Endothelial cell of umbilical vein (primary cell): ENCODE data around the gene MAGI1. TPM values are rescaled to one million over a fixed set of nuclear protein-coding genes. Genes with fewer than 3 reads are reported as not detected.
A peak's percentile ranks its signal among the peaks of the same experiment; 100 is the strongest.

ENCODE experiments used
- BruUV-seq: library from RNA; stranded (reverse); fragments of 400-500 nt; replicated peaks from 2 replicates; lab custom pipeline; 2021; lab: Mats Ljungman, UMichigan
- CTCF ChIA-PET: fragments of 300-600, 350-600 bp; sonication (Branson Sonifier 250); formaldehyde crosslinking; loops from one replicate; lab custom pipeline; 2021; ENCODE audit warnings: antibody characterized with exemption, inconsistent platforms; lab: Charles Lee
- POLR2A ChIA-PET: fragments of 300-600, 350-600 bp; sonication (Branson Sonifier 250); formaldehyde crosslinking; loops from one replicate; lab custom pipeline; 2021; ENCODE audit warnings: antibody characterized with exemption, inconsistent platforms; lab: Charles Lee
- DNase-seq: peaks from one replicate; pipeline ENCODE4 v3.0.0-alpha.2; 2011; ENCODE audit warnings: low read depth, low spot score
- FAIRE-seq: peaks from 2 replicates; lab custom pipeline; 2011; peaks lifted over from hg19 to GRCh38; lab: Jason Lieb, UNC
- H2AFZ ChIP-seq: 2 replicates; pipeline ENCODE4 v1.6.0; 2012; ENCODE audit warnings: low read depth, low read length, control low read depth, inconsistent platforms
- H3K27ac ChIP-seq: 2 replicates; pipeline ENCODE4 v1.5.1; 2011; ENCODE audit warnings: low read depth, mild to moderate bottlenecking, control low read depth, low read length, moderate library complexity; ENCODE audit not compliant: insufficient read depth
- H3K27me3 ChIP-seq, 2 experiments: 2 replicates each; pipeline versions ENCODE4 v1.6.0 to v1.6.1; 2011; ENCODE audit warnings: low read length in 2 of 2, mixed read lengths in 1 of 2; ENCODE audit not compliant: control insufficient read depth in 2 of 2, insufficient read depth in 2 of 2
- H3K36me3 ChIP-seq, 2 experiments: 2 replicates in 1 of 2; 3 replicates in 1 of 2; pipeline ENCODE4 v1.5.1; 2011; ENCODE audit warnings: low read length in 2 of 2, mild to moderate bottlenecking in 1 of 2, moderate library complexity in 1 of 2; ENCODE audit not compliant: control insufficient read depth in 2 of 2, insufficient read depth in 2 of 2; ENCODE audit errors: extremely low read depth in 1 of 2
- H3K4me1 ChIP-seq: 3 replicates; pipeline ENCODE4 v1.5.1; 2011; ENCODE audit warnings: mild to moderate bottlenecking, low read length; ENCODE audit not compliant: control insufficient read depth, insufficient read depth; ENCODE audit errors: extremely low read depth
- H3K4me2 ChIP-seq: 2 replicates; pipeline ENCODE4 v1.6.1; 2011; ENCODE audit warnings: low read length, control low read depth, mixed read lengths; ENCODE audit not compliant: insufficient read depth
- H3K4me3 ChIP-seq, 3 experiments: fragments of 200-600 bp in 1 of 3; sonication (generic), shearing (Covaris generic) in 1 of 3; replicated peaks in 1 of 3; 2 replicates each; pipeline ENCODE4 v1.5.1; 2011 to 2016; ENCODE audit warnings: control low read depth in 3 of 3, low read length in 3 of 3, mild to moderate bottlenecking in 2 of 3, inconsistent platforms in 1 of 3, low read depth in 1 of 3, moderate library complexity in 1 of 3; ENCODE audit not compliant: insufficient read depth in 1 of 3
- H3K79me2 ChIP-seq: 2 replicates; pipeline ENCODE4 v1.6.0; 2012; ENCODE audit warnings: low read length, inconsistent platforms; ENCODE audit not compliant: control insufficient read depth, insufficient read depth
- H3K9ac ChIP-seq: replicated peaks from 2 replicates; pipeline ENCODE3; 2011; ENCODE audit warnings: low read length, control low read depth; ENCODE audit not compliant: insufficient read depth; ENCODE audit errors: extremely low read depth
- H3K9me1 ChIP-seq: replicated peaks from 3 replicates; pipeline ENCODE4 v1.6.0; 2011; ENCODE audit warnings: mild to moderate bottlenecking, low read length; ENCODE audit not compliant: control insufficient read depth, insufficient read depth; ENCODE audit errors: extremely low read depth
- H3K9me3 ChIP-seq: replicated peaks from 2 replicates; pipeline ENCODE4 v1.5.1; 2012; ENCODE audit warnings: low read length, inconsistent platforms; ENCODE audit not compliant: control insufficient read depth, insufficient read depth
- H4K20me1 ChIP-seq: replicated peaks from 2 replicates; pipeline ENCODE3; 2011; ENCODE audit warnings: mild to moderate bottlenecking, low read length; ENCODE audit not compliant: control insufficient read depth, insufficient read depth; ENCODE audit errors: extremely low read depth
- JUN ChIP-seq: IDR thresholded peaks from 2 replicates; pipeline ENCODE4 v1.6.1; 2011; ENCODE audit warnings: borderline replicate concordance, low read depth; ENCODE audit not compliant: insufficient read length, insufficient read depth
- MYC ChIP-seq: IDR thresholded peaks from one replicate; pipeline ENCODE4 v1.6.1; 2011; ENCODE audit warnings: mild to moderate bottlenecking, low read depth, low read length
- POLR2AphosphoS5 ChIP-seq: IDR thresholded peaks from 2 replicates; pipeline ENCODE4 v1.6.1; 2012; ENCODE audit warnings: low read depth, mild to moderate bottlenecking, control low read depth, low read length, moderate library complexity; ENCODE audit not compliant: insufficient read depth
- dilution Hi-C: fragments of 300-500 bp; cut with MboI; formaldehyde crosslinking; loops from one replicate; pipeline ENCODE4 v1.15.0; 2019; ENCODE audit warnings: low sequenced_read_pairs; ENCODE audit not compliant: extremely low pct_ligation_motif_present
- intact Hi-C: fragments of 100-400 bp; cut with micrococcal nuclease; formaldehyde crosslinking; loops from one replicate; pipeline ENCODE4 v1.10.0; 2022
- polyA plus RNA-seq, 4 experiments: library from polyadenylated mRNA; depleted of rRNA in 3 of 4; stranded (reverse) in 3 of 4; unstranded in 1 of 4; fragments of >200 nt; gene quantifications; 2 replicates each; pipeline versions ENCODE4 v1.2.1 to v1.2.3, GENCODE V29; 2011 to 2012; ENCODE audit warnings: missing spikeins in 1 of 4
- total RNA-seq: library from RNA; stranded (reverse); gene quantifications from 2 replicates; pipeline ENCODE4 v1.2.3, GENCODE V29; 2021
- TF ChIP-seq, protein P1 (sequence below): IDR thresholded peaks from 2 replicates; pipeline ENCODE4 v1.6.1; 2011; ENCODE audit not compliant: insufficient read depth, insufficient read length
- TF ChIP-seq, protein P2 (sequence below), 2 donors: IDR thresholded peaks; 1 replicate in 1 of 2; 2 replicates in 1 of 2; pipeline ENCODE4 v1.5.1; 2011; ENCODE audit warnings: low read length in 2 of 2, mild to moderate bottlenecking in 2 of 2, moderate library complexity in 2 of 2, control low read depth in 1 of 2, inconsistent platforms in 1 of 2, low read depth in 1 of 2; ENCODE audit not compliant: insufficient read depth in 1 of 2; ENCODE audit errors: extremely low read depth in 1 of 2

The MAGI1 gene
- total and polyA plus RNA-seq, 2 donors (not counting 3 experiments of a cell fraction or from before 2014, with no cell fraction given): 10.1 to 47.9 TPM

DNA sequence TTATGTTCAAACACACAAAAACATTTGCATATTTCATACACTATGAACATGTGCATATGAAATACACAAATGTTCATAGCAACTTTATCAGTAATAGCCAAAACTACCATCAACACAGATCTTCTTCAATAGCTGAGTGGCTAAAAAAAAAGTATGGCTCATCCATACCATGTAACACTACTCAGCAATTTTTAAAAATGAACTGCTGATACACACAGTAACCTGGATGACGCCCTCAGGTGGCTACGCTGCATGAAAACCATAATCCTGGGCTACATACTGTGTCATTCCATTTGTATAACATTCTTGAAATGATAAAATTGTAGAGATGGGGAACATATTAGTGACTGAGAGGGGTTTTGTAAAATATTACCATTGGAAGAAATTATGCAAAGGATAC is 243.6 kb downstream of the MAGI1 start:
- Histone ChIP-seq H3K4me3 (no peak overlapping the region), H3K9me1 (no peaks in the 10 kb centered on the region), H3K4me2 (no peak overlapping the region), H4K20me1 (peaks cover 2% of the 10 kb centered on the region), H3K9me3 (no peaks in the 10 kb centered on the region), H3K36me3 (no peaks in the 10 kb centered on the region), H3K27me3 (no peaks in the 10 kb centered on the region), H3K27ac (no peak overlapping the region), H3K9ac (no peak overlapping the region), H3K4me1 (no peaks in the 10 kb centered on the region), H2AFZ (no peak overlapping the region), H3K79me2 (no peaks in the 10 kb centered on the region)
- dilution Hi-C loops: no loop called here
- no peak for TF ChIP-seq POLR2AphosphoS5
- TF ChIP-seq, protein P1, sequence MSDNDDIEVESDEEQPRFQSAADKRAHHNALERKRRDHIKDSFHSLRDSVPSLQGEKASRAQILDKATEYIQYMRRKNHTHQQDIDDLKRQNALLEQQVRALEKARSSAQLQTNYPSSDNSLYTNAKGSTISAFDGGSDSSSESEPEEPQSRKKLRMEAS: no peak
- TF ChIP-seq, protein P2, sequence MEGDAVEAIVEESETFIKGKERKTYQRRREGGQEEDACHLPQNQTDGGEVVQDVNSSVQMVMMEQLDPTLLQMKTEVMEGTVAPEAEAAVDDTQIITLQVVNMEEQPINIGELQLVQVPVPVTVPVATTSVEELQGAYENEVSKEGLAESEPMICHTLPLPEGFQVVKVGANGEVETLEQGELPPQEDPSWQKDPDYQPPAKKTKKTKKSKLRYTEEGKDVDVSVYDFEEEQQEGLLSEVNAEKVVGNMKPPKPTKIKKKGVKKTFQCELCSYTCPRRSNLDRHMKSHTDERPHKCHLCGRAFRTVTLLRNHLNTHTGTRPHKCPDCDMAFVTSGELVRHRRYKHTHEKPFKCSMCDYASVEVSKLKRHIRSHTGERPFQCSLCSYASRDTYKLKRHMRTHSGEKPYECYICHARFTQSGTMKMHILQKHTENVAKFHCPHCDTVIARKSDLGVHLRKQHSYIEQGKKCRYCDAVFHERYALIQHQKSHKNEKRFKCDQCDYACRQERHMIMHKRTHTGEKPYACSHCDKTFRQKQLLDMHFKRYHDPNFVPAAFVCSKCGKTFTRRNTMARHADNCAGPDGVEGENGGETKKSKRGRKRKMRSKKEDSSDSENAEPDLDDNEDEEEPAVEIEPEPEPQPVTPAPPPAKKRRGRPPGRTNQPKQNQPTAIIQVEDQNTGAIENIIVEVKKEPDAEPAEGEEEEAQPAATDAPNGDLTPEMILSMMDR (IDR thresholded peaks at IDR 0.05; ENCODE audit: extremely low read depth in 1 of 2, insufficient read depth in 1 of 2, low read depth in 1 of 2, low read length in 2 of 2): no peak
- TF ChIP-seq JUN: no peak
- no peak for TF ChIP-seq MYC
- ChIA-PET POLR2A (no interaction called here), CTCF (interaction anchor here (0.8 kb wide), 1 partner anchor 21 kb away, joined by 3 read pairs; no protein-coding TSS in a partner anchor)
- BruUV-seq: no TSS peak
- FAIRE-seq (peak; percentile 35), DNase-seq (no peak)
- intact Hi-C loops: no loop called here
